ENCODE measurements around the gene CADPS2.

The CADPS2 gene

GRCh38 chr7:122719010-122719578 is 167.2 kb downstream of the CADPS2 start:
- ATAC-seq (ENCODE audit: insufficient read depth, low read depth) (no peak), DNase-seq (no peak)
- TF ChIP-seq CTCF (IDR thresholded peaks at IDR 0.05; ENCODE audit: borderline replicate concordance, extremely low read depth, low read length, poor library complexity, severe bottlenecking) (no peak), EZH2 (IDR thresholded peaks at IDR 0.05; ENCODE audit: borderline replicate concordance, low read depth, low read length, severe bottlenecking) (no peak)
- Histone ChIP-seq H3K9ac (ENCODE audit: low read depth, low read length) (no peak overlapping the region), H2AFZ (ENCODE audit: low read depth, low read length) (no peak overlapping the region), H3K79me2 (ENCODE audit: insufficient read depth, low read length) (no peaks in the 10 kb centered on the region), H3K9me3 (ENCODE audit: insufficient read depth, low read length, severe bottlenecking) (peaks cover 4% of the 10 kb centered on the region), H3K4me2 (ENCODE audit: insufficient read depth, low read length) (no peak overlapping the region), H3K4me3 (ENCODE audit: low read depth in 1 of 2, low read length in 2 of 2) (no peak overlapping the region), H3K36me3 (ENCODE audit: insufficient read depth, low read length) (no peaks in the 10 kb centered on the region), H3K27ac (ENCODE audit: low read length) (no peak overlapping the region), H3K27me3 (ENCODE audit: insufficient read depth, low read length, poor library complexity) (no peaks in the 10 kb centered on the region), H4K20me1 (ENCODE audit: insufficient read depth, low read length) (no peaks in the 10 kb centered on the region), H3K4me1 (ENCODE audit: insufficient read depth, low read length) (no peaks in the 10 kb centered on the region)

- no peak for DNase-seq
- H3K36me3 ChIP-seq (ENCODE audit: insufficient read depth, low read length), result no peaks in the 10 kb centered on the region
- peaks cover 4% of the 10 kb centered on the region for H3K9me3 ChIP-seq (ENCODE audit: insufficient read depth, low read length, severe bottlenecking)
- H3K27ac ChIP-seq (ENCODE audit: low read length), result no peak overlapping the region
- no peaks in the 10 kb centered on the region for H3K79me2 ChIP-seq (ENCODE audit: insufficient read depth, low read length)
- H3K4me3 ChIP-seq (ENCODE audit: low read depth in 1 of 2, low read length in 2 of 2), result no peak overlapping the region
- H3K27me3 ChIP-seq (ENCODE audit: insufficient read depth, low read length, poor library complexity), result no peaks in the 10 kb centered on the region
- H3K4me2 ChIP-seq (ENCODE audit: insufficient read depth, low read length), result no peak overlapping the region
- no peak for ATAC-seq (ENCODE audit: insufficient read depth, low read depth)
- H3K4me1 ChIP-seq (ENCODE audit: insufficient read depth, low read length), result no peaks in the 10 kb centered on the region
- TF ChIP-seq CTCF (IDR thresholded peaks at IDR 0.05; ENCODE audit: borderline replicate concordance, extremely low read depth, low read length, poor library complexity, severe bottlenecking), result no peak
- TF ChIP-seq EZH2 (IDR thresholded peaks at IDR 0.05; ENCODE audit: borderline replicate concordance, low read depth, low read length, severe bottlenecking), result no peak
- H3K9ac ChIP-seq (ENCODE audit: low read depth, low read length), result no peak overlapping the region
- H4K20me1 ChIP-seq (ENCODE audit: insufficient read depth, low read length), result no peaks in the 10 kb centered on the region
- H2AFZ ChIP-seq (ENCODE audit: low read depth, low read length), result no peak overlapping the region
Observed at GRCh38 chr7:122717356-122718089, 168.7 kb downstream of the CADPS2 start.

- Histone ChIP-seq H3K4me3 (ENCODE audit: low read depth in 1 of 2, low read length in 2 of 2) (no peak overlapping the region), H3K9me3 (ENCODE audit: insufficient read depth, low read length, severe bottlenecking) (peaks cover 4% of the 10 kb centered on the region), H3K27me3 (ENCODE audit: insufficient read depth, low read length, poor library complexity) (no peaks in the 10 kb centered on the region), H3K4me2 (ENCODE audit: insufficient read depth, low read length) (no peak overlapping the region), H3K27ac (ENCODE audit: low read length) (no peak overlapping the region), H3K4me1 (ENCODE audit: insufficient read depth, low read length) (no peaks in the 10 kb centered on the region), H4K20me1 (ENCODE audit: insufficient read depth, low read length) (no peaks in the 10 kb centered on the region), H3K9ac (ENCODE audit: low read depth, low read length) (no peak overlapping the region), H3K79me2 (ENCODE audit: insufficient read depth, low read length) (no peaks in the 10 kb centered on the region), H2AFZ (ENCODE audit: low read depth, low read length) (no peak overlapping the region), H3K36me3 (ENCODE audit: insufficient read depth, low read length) (no peaks in the 10 kb centered on the region)
- no peak for ATAC-seq (ENCODE audit: insufficient read depth, low read depth)
- TF ChIP-seq CTCF (IDR thresholded peaks at IDR 0.05; ENCODE audit: borderline replicate concordance, extremely low read depth, low read length, poor library complexity, severe bottlenecking), result no peak
- no peak for TF ChIP-seq EZH2 (IDR thresholded peaks at IDR 0.05; ENCODE audit: borderline replicate concordance, low read depth, low read length, severe bottlenecking)
- no peak for DNase-seq
Observed at GRCh38 chr7:122715183-122715582, 171.1 kb downstream of the CADPS2 start.
